Measurements from ENCODE around the gene TAP1. TPM values are rescaled to one million over a fixed set of nuclear protein-coding genes. Genes with fewer than 3 reads are reported as not detected.

Gene TAP1
- total and polyA plus RNA-seq, 2 of the 4 experiments (the other 2 are of a cell fraction) = 20.1 to 27.6 TPM

DNA sequence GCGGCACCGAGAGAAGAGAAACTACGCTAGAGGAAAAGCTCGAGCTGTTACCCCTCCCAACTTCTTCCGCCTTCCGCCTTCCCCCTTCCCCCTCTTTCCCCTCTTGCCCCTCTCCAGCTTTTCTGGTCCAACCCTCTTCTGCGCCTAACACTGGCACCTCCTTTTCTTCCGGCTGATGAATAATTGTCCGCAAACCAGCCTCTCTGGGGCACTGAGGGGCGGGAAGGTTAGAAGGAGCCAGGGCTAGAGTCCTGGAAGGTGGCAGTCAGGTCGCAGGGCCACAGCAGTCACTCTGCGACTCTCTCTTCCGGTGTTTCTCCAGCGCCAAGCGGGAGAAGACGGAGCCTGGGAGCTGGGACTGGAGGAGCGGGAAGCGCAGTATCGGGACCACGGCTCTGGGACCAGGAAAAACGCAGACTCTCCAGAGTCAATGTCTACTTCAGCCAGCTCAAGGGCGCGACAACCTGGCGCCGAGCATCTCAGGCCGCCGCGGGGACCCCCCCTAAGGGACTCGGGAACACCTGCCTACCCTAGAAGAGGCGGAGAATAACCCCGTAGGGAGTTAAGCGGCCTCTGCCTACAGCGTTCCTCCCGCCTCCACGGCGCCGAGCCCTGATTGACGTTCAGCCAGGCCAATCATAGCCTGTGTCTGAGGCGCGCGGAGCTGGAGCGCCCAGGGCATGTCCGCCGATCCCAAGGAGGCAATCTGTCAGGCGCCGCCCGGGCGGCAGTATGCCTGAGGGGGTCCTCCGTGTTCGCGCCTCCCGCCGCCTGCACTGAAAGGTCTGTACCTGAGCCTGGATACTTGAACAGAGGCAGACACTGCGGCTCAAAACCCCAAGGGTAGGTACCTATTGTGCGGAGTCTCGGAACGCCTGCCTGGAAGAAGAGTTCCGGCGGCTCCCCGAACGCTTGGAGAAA, 40.8 kb upstream of the TAP1 start:
- WGBS, 2 experiments (ENCODE audit: extremely low coverage in 2 of 2, insufficient read length in 1 of 2) = 0% methylated on average over 23 of the region's 61 CpGs; no CpG with 5 or more reads in 1 of the 2 experiments
- H2AFZ ChIP-seq (replicated peaks; ENCODE audit: low read length, poor library complexity) = peak overlapping the region; percentile 97
- peaks cover 1% of the 10 kb centered on the region; the same call in 1 of the 2 replicates for H3K36me3 ChIP-seq (ENCODE audit: control insufficient read depth, insufficient read depth, low read length)
- H3K9ac ChIP-seq (ENCODE audit: low read depth, low read length) = peak overlapping the region; percentile 82
- H4K5ac ChIP-seq (ENCODE audit: low read depth, low read length) = peak overlapping the region; percentile 72
- peak overlapping the region; percentile 96 to 98 for H4K8ac ChIP-seq (ENCODE audit: low read depth in 2 of 2, low read length in 2 of 2)
- no peaks in the 10 kb centered on the region for H3K27me3 ChIP-seq (ENCODE audit: control insufficient read depth, insufficient read depth, low read length)
- H2BK5ac ChIP-seq (ENCODE audit: low read depth, low read length, poor library complexity, severe bottlenecking) = peak overlapping the region; percentile 69
- peaks cover 2% of the 10 kb centered on the region; the same call in 1 of the 2 replicates for H3K4me1 ChIP-seq (ENCODE audit: control insufficient read depth, insufficient read depth, low read length)
- H2BK15ac ChIP-seq (ENCODE audit: low read depth, low read length) = peak overlapping the region; percentile 22; the same call in 1 of the 3 replicates
- no TSS peak for BruUV-seq (replicated peaks)
- H2AK9ac ChIP-seq (replicated peaks; ENCODE audit: low read depth, low read length, poor library complexity) = peak overlapping the region; percentile 89
- H3K9me1 ChIP-seq (ENCODE audit: insufficient read depth, low read length) = peaks cover 13% of the 10 kb centered on the region; the same call in 1 of the 2 replicates
- in situ Hi-C loops (cut with MboI; ENCODE audit: low sequenced_read_pairs) (loop anchor here (5.0 kb wide), 1 partner anchor 78 kb away; no protein-coding TSS in a partner anchor), intact Hi-C loops (cut with micrococcal nuclease) (loop anchor here (2.0 kb wide), 1 partner anchor 74 kb away; the partner anchor contains the start of gene BRD2), dilution Hi-C loops (cut with HindIII; ENCODE audit: low sequenced_read_pairs, unreplicated experiment) (no loop called here)
- DNase-seq = peak; percentile 88
- H2AK5ac ChIP-seq (ENCODE audit: low read depth, low read length) = no peak overlapping the region
- peak; percentile 99 for ATAC-seq (ENCODE audit: low read depth)
- TF ChIP-seq BHLHE40 (IDR thresholded peaks at IDR 0.05; ENCODE audit: low read depth, low read length) (no peak), CHD1 (IDR thresholded peaks at IDR 0.05; ENCODE audit: low read depth, low read length) (no peak), RCOR1 (IDR thresholded peaks at IDR 0.05; ENCODE audit: insufficient replicate concordance, low read length) (peak; percentile 6), MAFK (IDR thresholded peaks at IDR 0.05; ENCODE audit: low read depth, low read length) (no peak), POLR2A (IDR thresholded peaks at IDR 0.05; ENCODE audit: low read depth, low read length) (no peak), SMC3 (IDR thresholded peaks at IDR 0.05; ENCODE audit: low read depth, low read length) (no peak), MAZ (IDR thresholded peaks at IDR 0.05; ENCODE audit: borderline replicate concordance, low read depth, low read length) (no peak), MXI1 (IDR thresholded peaks at IDR 0.05; ENCODE audit: borderline replicate concordance, low read depth, low read length) (peak; percentile 42; the same call in 1 of the 2 replicates), CEBPB (IDR thresholded peaks at IDR 0.05; ENCODE audit: low read depth, low read length) (no peak), FOS (IDR thresholded peaks at IDR 0.05; ENCODE audit: low read depth, low read length) (no peak), RAD21 (IDR thresholded peaks at IDR 0.05; ENCODE audit: low read length) (no peak)
- TF ChIP-seq, protein P1, sequence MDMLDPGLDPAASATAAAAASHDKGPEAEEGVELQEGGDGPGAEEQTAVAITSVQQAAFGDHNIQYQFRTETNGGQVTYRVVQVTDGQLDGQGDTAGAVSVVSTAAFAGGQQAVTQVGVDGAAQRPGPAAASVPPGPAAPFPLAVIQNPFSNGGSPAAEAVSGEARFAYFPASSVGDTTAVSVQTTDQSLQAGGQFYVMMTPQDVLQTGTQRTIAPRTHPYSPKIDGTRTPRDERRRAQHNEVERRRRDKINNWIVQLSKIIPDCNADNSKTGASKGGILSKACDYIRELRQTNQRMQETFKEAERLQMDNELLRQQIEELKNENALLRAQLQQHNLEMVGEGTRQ (IDR thresholded peaks at IDR 0.05; ENCODE audit: low read depth, low read length) = no peak
- TF ChIP-seq, protein P2, sequence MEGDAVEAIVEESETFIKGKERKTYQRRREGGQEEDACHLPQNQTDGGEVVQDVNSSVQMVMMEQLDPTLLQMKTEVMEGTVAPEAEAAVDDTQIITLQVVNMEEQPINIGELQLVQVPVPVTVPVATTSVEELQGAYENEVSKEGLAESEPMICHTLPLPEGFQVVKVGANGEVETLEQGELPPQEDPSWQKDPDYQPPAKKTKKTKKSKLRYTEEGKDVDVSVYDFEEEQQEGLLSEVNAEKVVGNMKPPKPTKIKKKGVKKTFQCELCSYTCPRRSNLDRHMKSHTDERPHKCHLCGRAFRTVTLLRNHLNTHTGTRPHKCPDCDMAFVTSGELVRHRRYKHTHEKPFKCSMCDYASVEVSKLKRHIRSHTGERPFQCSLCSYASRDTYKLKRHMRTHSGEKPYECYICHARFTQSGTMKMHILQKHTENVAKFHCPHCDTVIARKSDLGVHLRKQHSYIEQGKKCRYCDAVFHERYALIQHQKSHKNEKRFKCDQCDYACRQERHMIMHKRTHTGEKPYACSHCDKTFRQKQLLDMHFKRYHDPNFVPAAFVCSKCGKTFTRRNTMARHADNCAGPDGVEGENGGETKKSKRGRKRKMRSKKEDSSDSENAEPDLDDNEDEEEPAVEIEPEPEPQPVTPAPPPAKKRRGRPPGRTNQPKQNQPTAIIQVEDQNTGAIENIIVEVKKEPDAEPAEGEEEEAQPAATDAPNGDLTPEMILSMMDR (conservative IDR thresholded peaks at IDR 0.05; ENCODE audit: low read depth, low read length) = no peak
- no peaks in the 10 kb centered on the region for H3K9me3 ChIP-seq (ENCODE audit: control insufficient read depth, insufficient read depth, low read length)
- H2BK20ac ChIP-seq (ENCODE audit: low read depth, low read length) = 0 out of 2 replicates have a peak overlapping the region, but pooled peaks have one; percentile 12
- peak overlapping the region; percentile 84 for H3K4me3 ChIP-seq (ENCODE audit: insufficient read depth, low read depth, low read length)
- no peaks in the 10 kb centered on the region for H4K20me1 ChIP-seq (ENCODE audit: insufficient read depth, low read length)
- POLR2A ChIA-PET (ENCODE audit: unreplicated experiment) = interaction anchor here (0.6 to 1.9 kb wide), 5 partner anchors 41 to 704 kb away, joined by 3 to 10 read pairs (median 4); partner anchors contain the start of genes PBX2, PSMB9 and TAP1
- peaks cover 31 to 35% of the 10 kb centered on the region in 2 experiments for H3K79me1 ChIP-seq (ENCODE audit: low read depth in 1 of 2, low read length in 2 of 2)
- peak overlapping the region; percentile 81 for H3K27ac ChIP-seq (ENCODE audit: insufficient read depth, low read length)
- peak overlapping the region; percentile 83 for H3K23ac ChIP-seq (ENCODE audit: low read depth, low read length)
- peak overlapping the region; percentile 44; the same call in 1 of the 2 replicates for H2BK120ac ChIP-seq (ENCODE audit: low read depth, low read length)
- peak overlapping the region; percentile 87 for H4K91ac ChIP-seq (ENCODE audit: insufficient read depth, low read depth, low read length)
- peak overlapping the region; percentile 51 for H3K18ac ChIP-seq (ENCODE audit: low read depth, low read length)
- H3K56ac ChIP-seq (ENCODE audit: extremely low read depth, insufficient read depth, low read length) = peak overlapping the region; percentile 84
- H3K4ac ChIP-seq (ENCODE audit: low read depth, low read length) = peak overlapping the region; percentile 82
- peak overlapping the region; percentile 81 for H3K14ac ChIP-seq (replicated peaks; ENCODE audit: low read depth, low read length)
- H3K4me2 ChIP-seq (ENCODE audit: low read depth, low read length) = peak overlapping the region; percentile 75
- CTCF ChIA-PET = interaction anchor here (0.6 to 2.1 kb wide), 7 partner anchors 21 to 145 kb away, joined by 3 to 6 read pairs (median 4); partner anchors contain the start of gene TAP2
